GM12891 (cell line): ENCODE data around the gene CACNG3. TPM values are rescaled to one million over a fixed set of nuclear protein-coding genes. Genes with fewer than 3 reads are reported as not detected.

Source experiments
- DNase-seq: peaks from one replicate; pipeline ENCODE4 v3.0.0; 2011; ENCODE audit warnings: low spot score; ENCODE audit not compliant: insufficient read length
- FAIRE-seq: peaks from 2 replicates; lab custom pipeline; 2011; peaks lifted over from hg19 to GRCh38; lab: Jason Lieb, UNC
- PAX5 ChIP-seq: IDR thresholded peaks from 2 replicates; pipeline ENCODE4 v1.6.1; 2011; ENCODE audit warnings: low read length, moderate library complexity, mild to moderate bottlenecking; ENCODE audit not compliant: insufficient read depth, severe bottlenecking
- POLR2A ChIP-seq: IDR thresholded peaks from 2 replicates; pipeline ENCODE4 v1.6.1; 2011; ENCODE audit warnings: low read depth, low read length, control low read depth
- POLR2AphosphoS5 ChIP-seq: IDR thresholded peaks from 2 replicates; pipeline ENCODE4 v1.6.1; 2011; ENCODE audit warnings: low read depth, low read length, control low read depth
- POU2F2 ChIP-seq: IDR thresholded peaks from 2 replicates; pipeline ENCODE4 v1.6.1; 2011; ENCODE audit warnings: low read depth, mild to moderate bottlenecking, control low read depth, low read length, moderate library complexity
- SPI1 ChIP-seq: IDR thresholded peaks from 2 replicates; pipeline ENCODE4 v1.6.1; 2011; ENCODE audit warnings: low read depth, low read length, control low read depth
- TAF1 ChIP-seq: IDR thresholded peaks from 2 replicates; pipeline ENCODE4 v1.6.1; 2011; ENCODE audit warnings: low read depth, low read length, control low read depth
- polyA plus RNA-seq: library from polyadenylated mRNA; unstranded; fragments of >200 nt; gene quantifications from one replicate; pipeline ENCODE4 v1.2.1, GENCODE V29; 2012; ENCODE audit warnings: low read depth, missing spikeins, inconsistent platforms; ENCODE audit not compliant: missing spikeins

CACNG3 gene
- not detected for polyA plus RNA-seq

DNA sequence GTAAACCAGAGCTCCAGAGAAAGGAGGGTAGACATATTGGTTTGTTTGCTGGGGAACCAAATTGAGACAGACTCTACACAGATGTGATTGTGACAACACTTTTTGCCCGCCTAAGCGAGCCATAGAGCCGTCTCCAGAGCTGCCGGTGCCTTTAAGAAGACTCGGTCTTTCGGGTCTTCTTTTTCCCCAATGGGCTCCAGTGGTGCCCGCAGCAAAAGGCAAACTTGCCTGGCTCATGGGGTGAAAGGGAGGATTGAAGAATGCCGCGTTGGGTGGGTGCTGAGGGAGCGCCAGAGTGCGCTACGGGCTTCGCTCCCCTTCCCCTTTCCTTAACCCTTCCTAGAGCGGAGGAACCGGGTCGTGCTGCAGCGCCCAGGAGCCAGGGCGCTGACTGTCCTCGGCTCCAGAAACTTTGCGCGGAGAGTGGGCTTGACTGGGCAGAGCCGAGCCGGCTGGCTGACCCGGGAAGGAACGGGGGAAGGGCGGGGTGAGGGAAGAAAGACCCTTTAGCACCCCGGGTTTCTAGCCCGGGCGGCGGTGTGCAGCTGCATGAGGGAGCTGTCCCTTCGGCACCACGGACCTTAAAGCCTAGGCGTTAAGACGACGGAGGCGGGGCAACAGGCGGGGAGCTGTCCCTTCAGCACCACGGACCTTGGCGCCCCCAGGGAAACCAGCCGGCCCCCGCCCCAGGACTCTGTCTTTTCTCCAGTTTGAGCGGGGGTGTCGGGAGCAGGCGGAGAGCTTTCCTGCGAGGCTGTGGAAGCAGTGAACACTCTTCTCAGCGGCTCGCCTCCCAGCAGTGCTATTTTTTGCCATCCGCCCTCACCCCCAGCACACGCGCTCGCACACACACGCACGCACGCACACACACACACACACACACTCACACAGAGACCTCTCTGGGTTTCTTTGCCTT lies at the start of gene CACNG3:
Gene CACNG3 (plus strand): TSS at position 880 of the 916 bp plus-strand sequence. CDS start 420 bp downstream, outside the sequence.
- FAIRE-seq (no peak), DNase-seq (peak; percentile 61)
- TF ChIP-seq POLR2A, result no peak
- TF ChIP-seq SPI1, result no peak
- TF ChIP-seq POLR2AphosphoS5, result no peak
- no peak for TF ChIP-seq TAF1
- TF ChIP-seq POU2F2, result no peak
- no peak for TF ChIP-seq PAX5

DNA sequence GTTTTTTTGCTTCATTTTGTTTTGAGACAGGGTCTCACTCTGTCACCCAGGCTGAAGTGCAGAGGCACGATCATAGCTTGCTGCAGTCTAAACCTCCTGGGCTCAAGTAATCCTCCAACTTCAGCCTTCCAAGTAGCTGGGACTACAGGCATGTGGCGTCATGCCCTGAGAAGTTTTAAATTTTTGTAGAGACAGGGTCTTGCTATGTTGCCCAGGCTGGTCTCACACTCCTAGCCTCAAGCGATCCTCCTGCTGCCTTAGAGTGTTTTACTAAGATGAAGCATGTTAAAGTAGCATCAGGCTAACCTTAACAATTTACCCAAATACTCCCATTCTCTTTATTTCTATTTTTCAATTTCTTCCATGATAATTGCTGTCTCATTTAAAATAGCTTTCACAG lies 49.2 kb upstream of the CACNG3 start:
- FAIRE-seq, result no peak
- no peak for DNase-seq
- TF ChIP-seq SPI1, result no peak
- TF ChIP-seq POLR2A, result no peak
- no peak for TF ChIP-seq TAF1
- TF ChIP-seq POLR2AphosphoS5, result no peak

GRCh38 chr16:24208710-24209109 lies 47.4 kb upstream of the CACNG3 start:
- no peak for DNase-seq
- TF ChIP-seq PAX5 (no peak), SPI1 (no peak), POLR2AphosphoS5 (no peak), TAF1 (no peak), POLR2A (no peak), POU2F2 (no peak)
- no peak for FAIRE-seq

- TF ChIP-seq POLR2A, result no peak
- no peak for TF ChIP-seq TAF1
- TF ChIP-seq POU2F2, result no peak
- FAIRE-seq, result no peak
- DNase-seq, result no peak
These were observed 41.1 kb upstream of the CACNG3 start for GRCh38 chr16:24214992-24215391.

DNA sequence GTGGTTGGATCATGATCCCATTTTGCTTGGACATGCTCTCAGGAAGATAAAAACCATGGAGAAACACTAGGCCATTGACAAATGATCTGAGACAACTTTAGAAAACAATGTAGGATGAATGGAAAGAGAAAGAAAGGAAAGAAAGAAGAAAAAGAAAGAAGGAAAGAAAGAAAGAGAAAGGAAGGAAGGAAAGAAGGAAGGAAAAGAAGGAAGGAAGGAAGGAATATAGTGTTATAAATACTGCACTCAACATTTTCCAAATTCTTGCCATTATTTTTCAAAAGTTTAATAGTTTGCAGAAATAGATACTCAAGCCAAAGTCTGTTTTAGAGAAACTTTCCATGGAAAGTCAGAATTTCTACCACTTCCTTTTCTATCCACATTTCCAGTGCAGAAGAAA lies 39.2 kb upstream of the CACNG3 start:
- FAIRE-seq (no peak), DNase-seq (no peak)
- TF ChIP-seq POU2F2, result no peak
- TF ChIP-seq PAX5, result no peak
- TF ChIP-seq POLR2A, result no peak
- TF ChIP-seq SPI1, result no peak
- TF ChIP-seq TAF1, result no peak
- no peak for TF ChIP-seq POLR2AphosphoS5

- FAIRE-seq (no peak), DNase-seq (no peak)
- no peak for TF ChIP-seq POLR2AphosphoS5
- TF ChIP-seq POLR2A, result no peak
- TF ChIP-seq PAX5, result no peak
- TF ChIP-seq POU2F2, result no peak
- no peak for TF ChIP-seq SPI1
- no peak for TF ChIP-seq TAF1
These were observed 38.7 kb upstream of the CACNG3 start for GRCh38 chr16:24217461-24217860.

- no peak for FAIRE-seq
- TF ChIP-seq PAX5 (no peak), POLR2A (0 out of 2 replicates have a peak, but pooled peaks have one; percentile 4)
- DNase-seq, result no peak
These were observed 37.8 kb upstream of the CACNG3 start for GRCh38 chr16:24218299-24218698.

DNA sequence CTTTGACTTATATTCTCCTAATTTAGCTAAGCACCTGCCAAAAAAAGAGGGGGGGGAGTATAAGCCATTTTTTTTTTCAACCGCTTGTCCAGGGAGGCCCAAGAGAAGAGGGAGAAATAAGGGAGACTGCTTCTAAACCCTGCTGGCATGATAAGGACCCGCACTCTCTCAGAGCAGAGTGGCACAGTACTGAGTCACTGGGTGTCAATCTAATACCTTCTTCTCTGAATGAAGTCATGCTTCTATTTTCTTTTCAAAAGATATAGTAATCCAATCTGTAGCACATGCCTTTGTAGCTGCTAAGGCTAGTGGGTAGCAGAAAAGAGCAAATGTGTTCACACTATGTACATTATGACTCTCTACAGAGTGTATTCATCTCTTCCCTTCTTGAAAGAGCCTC lies 34.9 kb upstream of the CACNG3 start:
- DNase-seq, result no peak
- no peak for FAIRE-seq
- TF ChIP-seq SPI1 (no peak), POLR2A (no peak), POU2F2 (no peak), POLR2AphosphoS5 (no peak), PAX5 (no peak), TAF1 (no peak)

DNA sequence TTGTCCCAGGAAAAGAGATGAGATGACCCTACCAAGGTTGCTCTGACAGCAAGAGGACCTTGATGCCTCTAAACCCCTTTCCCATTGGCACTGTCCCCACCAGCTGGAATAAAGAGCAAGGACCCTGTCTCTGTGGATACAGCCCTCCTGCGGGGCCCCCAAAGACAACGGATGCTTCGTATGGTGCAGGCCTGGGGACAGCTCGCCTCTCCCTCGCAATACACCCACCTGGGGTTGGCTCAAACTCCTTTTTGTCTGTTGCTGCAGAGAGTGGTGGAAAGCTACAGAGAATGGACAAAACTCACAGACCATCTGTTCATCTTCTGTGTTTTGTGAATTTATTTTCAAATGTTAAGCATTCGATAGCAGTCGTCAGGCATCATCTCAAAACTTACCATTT lies 27.6 kb upstream of the CACNG3 start:
- TF ChIP-seq POLR2AphosphoS5, result no peak
- no peak for TF ChIP-seq SPI1
- no peak for TF ChIP-seq TAF1
- TF ChIP-seq PAX5, result no peak
- TF ChIP-seq POLR2A, result no peak
- no peak for TF ChIP-seq POU2F2
- FAIRE-seq (no peak), DNase-seq (no peak)

- DNase-seq (no peak), FAIRE-seq (no peak)
- TF ChIP-seq POLR2AphosphoS5, result no peak
- TF ChIP-seq POLR2A, result no peak
- no peak for TF ChIP-seq POU2F2
- no peak for TF ChIP-seq TAF1
- TF ChIP-seq PAX5, result no peak
- TF ChIP-seq SPI1, result no peak
These were observed 23.2 kb upstream of the CACNG3 start for GRCh38 chr16:24232936-24233335.
